Panc1 (cell line): ENCODE measurements around the gene HOXB13. TPM values are rescaled to one million over a fixed set of nuclear protein-coding genes. Genes with fewer than 3 reads are reported as not detected.

Experiments
- ATAC-seq: fragments of 200-7000 bp; cut with Tn5 transposase; 2 replicates; pipeline ENCODE4 v1.9.1; 2020; ENCODE audit warnings: mild to moderate bottlenecking, moderate library complexity
- BruUV-seq: library from RNA; stranded (reverse); fragments of 400-500 nt; replicated peaks from 2 replicates; lab custom pipeline; 2021; lab: Mats Ljungman, UMichigan
- CTCF ChIA-PET: fragments of 300-600 bp; sonication (Branson Sonifier 250); formaldehyde crosslinking; loops from one replicate; lab custom pipeline; 2022; ENCODE audit warnings: antibody characterized with exemption; lab: Charles Lee
- POLR2A ChIA-PET: fragments of 300-600 bp; sonication (Branson Sonifier 250); formaldehyde crosslinking; loops from one replicate; lab custom pipeline; 2022; ENCODE audit warnings: antibody characterized with exemption; lab: Charles Lee
- DNase-seq: peaks from one replicate; pipeline ENCODE4 v3.0.0-alpha.2; 2010; ENCODE audit warnings: low read depth, low spot score
- H3K27ac ChIP-seq: 2 replicates; pipeline ENCODE4 v1.5.1; 2011; ENCODE audit warnings: mild to moderate bottlenecking, low read length, inconsistent platforms
- H3K27me3 ChIP-seq: fragments of 200-500 bp; sonication (Bioruptor generic); 2 replicates; pipeline ENCODE4 v1.6.0; 2014; ENCODE audit warnings: low read length, inconsistent platforms; ENCODE audit not compliant: control insufficient read depth, insufficient read depth
- H3K36me3 ChIP-seq: fragments of 200-500 bp; sonication (Bioruptor generic); 2 replicates; pipeline ENCODE4 v1.5.1; 2014; ENCODE audit warnings: inconsistent platforms, mild to moderate bottlenecking, low read length, moderate library complexity; ENCODE audit not compliant: control insufficient read depth, insufficient read depth
- H3K4me1 ChIP-seq: 2 replicates; pipeline ENCODE4 v1.5.1; 2011; ENCODE audit warnings: inconsistent platforms, mild to moderate bottlenecking, low read length, moderate library complexity; ENCODE audit not compliant: control insufficient read depth, insufficient read depth
- H3K4me3 ChIP-seq, 2 experiments: 2 replicates each; pipeline ENCODE4 v1.5.1; 2011 to 2012; ENCODE audit warnings: low read depth in 2 of 2, low read length in 2 of 2, mild to moderate bottlenecking in 2 of 2, inconsistent platforms in 1 of 2, moderate library complexity in 1 of 2
- H3K9me3 ChIP-seq: fragments of 200-500 bp; sonication (Bioruptor generic); 2 replicates; pipeline ENCODE4 v1.5.1; 2014; ENCODE audit warnings: low read depth, mild to moderate bottlenecking, inconsistent platforms, low read length, moderate library complexity; ENCODE audit not compliant: control insufficient read depth, insufficient read depth
- POLR2AphosphoS5 ChIP-seq: IDR thresholded peaks from 2 replicates; pipeline ENCODE4 v1.6.1; 2012; ENCODE audit warnings: mild to moderate bottlenecking, low read depth, low read length, moderate library complexity
- SIN3A ChIP-seq: IDR thresholded peaks from 2 replicates; pipeline ENCODE4 v1.6.1; 2012; ENCODE audit warnings: low read depth, mild to moderate bottlenecking, low read length, moderate library complexity, borderline replicate concordance; ENCODE audit not compliant: insufficient read depth
- TCF7L2 ChIP-seq: IDR thresholded peaks from 2 replicates; pipeline ENCODE4 v1.6.1; 2011; ENCODE audit warnings: mild to moderate bottlenecking, low read depth, low read length, inconsistent platforms
- in situ Hi-C: cut with HindIII; loops from 2 replicates; pipeline ENCODE4 v1.10.0; 2016; ENCODE audit warnings: low sequenced_read_pairs, low pct_unique_long_range_greater_than_20kb
- intact Hi-C: fragments of 100-400 bp; cut with micrococcal nuclease; formaldehyde crosslinking; loops from one replicate; pipeline ENCODE4 v1.10.0; 2022; ENCODE audit not compliant: unreplicated experiment
- total RNA-seq: library from RNA; stranded (reverse); gene quantifications from one replicate; pipeline ENCODE4 v1.2.1, GENCODE V29; 2021; ENCODE audit not compliant: unreplicated experiment
- TF ChIP-seq, protein P1 (sequence below): fragments of 450-650 bp; IDR thresholded peaks from 2 replicates; pipeline ENCODE4 v1.5.1; 2017; ENCODE audit warnings: mild to moderate bottlenecking
- TF ChIP-seq, protein P2 (sequence below), 2 experiments: IDR thresholded peaks; 2 replicates each; pipeline ENCODE4 v1.6.1; 2011 to 2012; ENCODE audit warnings: low read depth in 2 of 2, control low read depth in 1 of 2, low read length in 1 of 2, mild to moderate bottlenecking in 1 of 2, moderate library complexity in 1 of 2; ENCODE audit not compliant: insufficient read depth in 1 of 2

The HOXB13 gene
- total RNA-seq, 1 experiment from 2014 or later, result 8.1 TPM

DNA sequence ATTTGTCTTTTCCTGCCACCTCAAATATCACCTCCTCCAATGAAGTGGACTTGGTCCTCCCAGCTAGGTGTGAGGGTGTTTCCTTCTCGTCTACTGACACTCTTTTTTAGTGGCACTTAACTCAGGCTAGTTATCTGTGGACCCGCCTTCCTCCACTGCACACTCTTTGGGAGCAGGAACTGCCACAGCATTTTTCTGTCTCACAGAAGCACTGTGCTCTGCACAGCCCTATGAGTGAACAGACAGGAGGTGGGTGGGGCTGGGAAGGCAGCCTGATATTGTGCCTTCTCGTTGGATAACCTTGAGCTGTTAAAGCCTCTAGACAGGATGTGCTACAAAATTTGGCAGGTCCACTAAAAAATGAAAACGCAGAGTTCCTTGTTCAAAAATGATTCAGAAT lies 31.9 kb upstream of the HOXB13 start:
- no peak for ATAC-seq
- no peaks in the 10 kb centered on the region for H3K27me3 ChIP-seq
- TF ChIP-seq SIN3A (no peak), TCF7L2 (no peak), POLR2AphosphoS5 (no peak)
- TF ChIP-seq, protein P1, sequence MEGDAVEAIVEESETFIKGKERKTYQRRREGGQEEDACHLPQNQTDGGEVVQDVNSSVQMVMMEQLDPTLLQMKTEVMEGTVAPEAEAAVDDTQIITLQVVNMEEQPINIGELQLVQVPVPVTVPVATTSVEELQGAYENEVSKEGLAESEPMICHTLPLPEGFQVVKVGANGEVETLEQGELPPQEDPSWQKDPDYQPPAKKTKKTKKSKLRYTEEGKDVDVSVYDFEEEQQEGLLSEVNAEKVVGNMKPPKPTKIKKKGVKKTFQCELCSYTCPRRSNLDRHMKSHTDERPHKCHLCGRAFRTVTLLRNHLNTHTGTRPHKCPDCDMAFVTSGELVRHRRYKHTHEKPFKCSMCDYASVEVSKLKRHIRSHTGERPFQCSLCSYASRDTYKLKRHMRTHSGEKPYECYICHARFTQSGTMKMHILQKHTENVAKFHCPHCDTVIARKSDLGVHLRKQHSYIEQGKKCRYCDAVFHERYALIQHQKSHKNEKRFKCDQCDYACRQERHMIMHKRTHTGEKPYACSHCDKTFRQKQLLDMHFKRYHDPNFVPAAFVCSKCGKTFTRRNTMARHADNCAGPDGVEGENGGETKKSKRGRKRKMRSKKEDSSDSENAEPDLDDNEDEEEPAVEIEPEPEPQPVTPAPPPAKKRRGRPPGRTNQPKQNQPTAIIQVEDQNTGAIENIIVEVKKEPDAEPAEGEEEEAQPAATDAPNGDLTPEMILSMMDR, result no peak
- TF ChIP-seq, protein P2, sequence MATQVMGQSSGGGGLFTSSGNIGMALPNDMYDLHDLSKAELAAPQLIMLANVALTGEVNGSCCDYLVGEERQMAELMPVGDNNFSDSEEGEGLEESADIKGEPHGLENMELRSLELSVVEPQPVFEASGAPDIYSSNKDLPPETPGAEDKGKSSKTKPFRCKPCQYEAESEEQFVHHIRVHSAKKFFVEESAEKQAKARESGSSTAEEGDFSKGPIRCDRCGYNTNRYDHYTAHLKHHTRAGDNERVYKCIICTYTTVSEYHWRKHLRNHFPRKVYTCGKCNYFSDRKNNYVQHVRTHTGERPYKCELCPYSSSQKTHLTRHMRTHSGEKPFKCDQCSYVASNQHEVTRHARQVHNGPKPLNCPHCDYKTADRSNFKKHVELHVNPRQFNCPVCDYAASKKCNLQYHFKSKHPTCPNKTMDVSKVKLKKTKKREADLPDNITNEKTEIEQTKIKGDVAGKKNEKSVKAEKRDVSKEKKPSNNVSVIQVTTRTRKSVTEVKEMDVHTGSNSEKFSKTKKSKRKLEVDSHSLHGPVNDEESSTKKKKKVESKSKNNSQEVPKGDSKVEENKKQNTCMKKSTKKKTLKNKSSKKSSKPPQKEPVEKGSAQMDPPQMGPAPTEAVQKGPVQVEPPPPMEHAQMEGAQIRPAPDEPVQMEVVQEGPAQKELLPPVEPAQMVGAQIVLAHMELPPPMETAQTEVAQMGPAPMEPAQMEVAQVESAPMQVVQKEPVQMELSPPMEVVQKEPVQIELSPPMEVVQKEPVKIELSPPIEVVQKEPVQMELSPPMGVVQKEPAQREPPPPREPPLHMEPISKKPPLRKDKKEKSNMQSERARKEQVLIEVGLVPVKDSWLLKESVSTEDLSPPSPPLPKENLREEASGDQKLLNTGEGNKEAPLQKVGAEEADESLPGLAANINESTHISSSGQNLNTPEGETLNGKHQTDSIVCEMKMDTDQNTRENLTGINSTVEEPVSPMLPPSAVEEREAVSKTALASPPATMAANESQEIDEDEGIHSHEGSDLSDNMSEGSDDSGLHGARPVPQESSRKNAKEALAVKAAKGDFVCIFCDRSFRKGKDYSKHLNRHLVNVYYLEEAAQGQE (IDR thresholded peaks at IDR 0.05; ENCODE audit: insufficient read depth in 1 of 2, low read depth in 2 of 2, low read length in 1 of 2), result no peak

DNA sequence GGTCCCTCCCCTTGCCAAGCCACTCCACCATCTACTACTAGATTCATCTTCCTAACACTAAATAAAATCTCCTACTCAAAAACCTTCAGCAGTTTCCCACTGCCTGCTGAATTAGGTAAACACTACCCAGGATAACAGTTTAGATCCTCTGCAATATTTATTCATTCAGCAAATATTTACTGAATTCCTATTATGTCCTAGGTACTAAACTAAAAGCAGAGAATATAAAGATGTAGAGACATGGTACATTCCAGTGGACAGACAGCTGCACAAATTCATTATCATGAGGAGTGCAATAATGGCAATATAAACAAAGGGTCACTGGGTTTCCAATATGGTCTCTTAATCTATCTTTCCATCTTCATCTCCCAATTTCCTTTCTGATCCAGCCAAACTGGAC lies 30.7 kb upstream of the HOXB13 start:
- TF ChIP-seq, protein P2 (IDR thresholded peaks at IDR 0.05; ENCODE audit: insufficient read depth in 1 of 2, low read depth in 2 of 2, low read length in 1 of 2), result no peak
- TF ChIP-seq TCF7L2, result no peak
- TF ChIP-seq, protein P1, result no peak
- TF ChIP-seq SIN3A, result no peak
- TF ChIP-seq POLR2AphosphoS5, result no peak
- ATAC-seq (no peak), DNase-seq (no peak)
- BruUV-seq, result no TSS peak
- no peak overlapping the region for H3K27ac ChIP-seq
- POLR2A ChIA-PET, result no interaction called here
- H3K4me1 ChIP-seq, result peaks cover 7% of the 10 kb centered on the region; the same call in 1 of the 2 replicates
- in situ Hi-C loops, result no loop called here
- H3K36me3 ChIP-seq, result no peaks in the 10 kb centered on the region
- H3K27me3 ChIP-seq, result no peaks in the 10 kb centered on the region
- intact Hi-C loops, result no loop called here
- H3K4me3 ChIP-seq, result no peak overlapping the region
- CTCF ChIA-PET, result interaction anchor here (0.9 kb wide), 1 partner anchor 36 kb away, joined by 3 read pairs; no protein-coding TSS in a partner anchor
- H3K9me3 ChIP-seq, result no peaks in the 10 kb centered on the region

More for the DNA sequence above, 31.9 kb upstream of the HOXB13 start:
- Histone ChIP-seq H3K4me3 (no peak overlapping the region), H3K4me1 (peaks cover 7% of the 10 kb centered on the region; the same call in 1 of the 2 replicates), H3K36me3 (no peaks in the 10 kb centered on the region), H3K27ac (no peak overlapping the region), H3K9me3 (no peaks in the 10 kb centered on the region)
- intact Hi-C loops, result no loop called here
- CTCF ChIA-PET, result interaction anchor here (0.6 to 1.5 kb wide), 3 partner anchors 11 to 603 kb away, joined by 3 to 5 read pairs (median 4); no protein-coding TSS in a partner anchor
- DNase-seq, result no peak
- POLR2A ChIA-PET, result no interaction called here
- in situ Hi-C loops, result no loop called here
- no TSS peak for BruUV-seq
